ENCODE data around the gene PPIH.

Gene PPIH

DNA sequence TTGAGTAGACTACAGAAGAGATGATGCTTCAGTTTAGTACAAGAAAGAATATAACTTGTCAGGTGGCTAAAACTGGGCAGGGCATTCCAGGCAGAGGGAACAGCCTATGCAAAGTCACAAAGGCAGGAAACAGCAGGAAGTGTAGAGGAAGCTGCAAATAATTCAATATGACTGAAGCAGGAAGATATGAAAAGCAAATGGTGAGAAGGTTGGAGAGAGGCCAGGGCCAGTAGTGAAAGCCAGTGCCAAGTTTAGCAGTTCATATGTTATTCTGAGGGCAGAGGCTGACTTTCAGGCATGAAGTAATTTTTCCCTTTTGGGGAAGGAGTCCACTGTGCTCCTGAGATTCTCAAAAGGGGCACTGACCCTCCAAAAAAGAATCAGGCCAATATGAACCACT lies 16.0 kb downstream of the PPIH start:
- H3K36me3 ChIP-seq (ENCODE audit: low read length), result peaks cover 13% of the 10 kb centered on the region; the same call in 1 of the 2 replicates
- no peak overlapping the region for H3K9ac ChIP-seq (ENCODE audit: low read length)

GRCh38 chr1:42674682-42675081 lies 16.5 kb downstream of the PPIH start:
- no peaks in the 10 kb centered on the region for H3K9me2 ChIP-seq (replicated peaks; ENCODE audit: insufficient read depth, low read length)
- no peaks in the 10 kb centered on the region for H3K79me2 ChIP-seq (ENCODE audit: insufficient read depth, low read length)
- no peak overlapping the region for H3K4me3 ChIP-seq (ENCODE audit: insufficient read depth, low read length, poor library complexity, severe bottlenecking)
- TF ChIP-seq, protein P1, sequence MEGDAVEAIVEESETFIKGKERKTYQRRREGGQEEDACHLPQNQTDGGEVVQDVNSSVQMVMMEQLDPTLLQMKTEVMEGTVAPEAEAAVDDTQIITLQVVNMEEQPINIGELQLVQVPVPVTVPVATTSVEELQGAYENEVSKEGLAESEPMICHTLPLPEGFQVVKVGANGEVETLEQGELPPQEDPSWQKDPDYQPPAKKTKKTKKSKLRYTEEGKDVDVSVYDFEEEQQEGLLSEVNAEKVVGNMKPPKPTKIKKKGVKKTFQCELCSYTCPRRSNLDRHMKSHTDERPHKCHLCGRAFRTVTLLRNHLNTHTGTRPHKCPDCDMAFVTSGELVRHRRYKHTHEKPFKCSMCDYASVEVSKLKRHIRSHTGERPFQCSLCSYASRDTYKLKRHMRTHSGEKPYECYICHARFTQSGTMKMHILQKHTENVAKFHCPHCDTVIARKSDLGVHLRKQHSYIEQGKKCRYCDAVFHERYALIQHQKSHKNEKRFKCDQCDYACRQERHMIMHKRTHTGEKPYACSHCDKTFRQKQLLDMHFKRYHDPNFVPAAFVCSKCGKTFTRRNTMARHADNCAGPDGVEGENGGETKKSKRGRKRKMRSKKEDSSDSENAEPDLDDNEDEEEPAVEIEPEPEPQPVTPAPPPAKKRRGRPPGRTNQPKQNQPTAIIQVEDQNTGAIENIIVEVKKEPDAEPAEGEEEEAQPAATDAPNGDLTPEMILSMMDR (IDR thresholded peaks at IDR 0.05; ENCODE audit: insufficient read depth, low read length, poor library complexity, severe bottlenecking), result no peak
- no peak for TF ChIP-seq EZH2phosphoT487 (conservative IDR thresholded peaks at IDR 0.05; ENCODE audit: low read length)
- no peaks in the 10 kb centered on the region for H3K27me3 ChIP-seq (ENCODE audit: low read length)
- no peak overlapping the region for H3K27ac ChIP-seq (ENCODE audit: low read depth, low read length)
- H3K36me3 ChIP-seq (ENCODE audit: low read length), result peaks cover 12% of the 10 kb centered on the region; the same call in 1 of the 2 replicates
- H3K9ac ChIP-seq (ENCODE audit: low read length), result no peak overlapping the region
- H3K9me3 ChIP-seq (ENCODE audit: insufficient read depth, low read length), result no peaks in the 10 kb centered on the region
- H3K4me2 ChIP-seq (ENCODE audit: low read depth, low read length, poor library complexity, severe bottlenecking), result no peak overlapping the region
- no peak overlapping the region for H2AFZ ChIP-seq (ENCODE audit: low read depth, low read length, severe bottlenecking)
- H3F3A ChIP-seq (ENCODE audit: insufficient read depth), result peaks cover 9% of the 10 kb centered on the region; the same call in 1 of the 2 replicates
- H4K20me1 ChIP-seq (ENCODE audit: low read depth, low read length), result no peaks in the 10 kb centered on the region

More for the DNA sequence above, 16.0 kb downstream of the PPIH start:
- no peaks in the 10 kb centered on the region for H3K9me2 ChIP-seq (replicated peaks; ENCODE audit: insufficient read depth, low read length)
- peaks cover 5% of the 10 kb centered on the region; the same call in 1 of the 2 replicates for H3F3A ChIP-seq (ENCODE audit: insufficient read depth)
- H2AFZ ChIP-seq (ENCODE audit: low read depth, low read length, severe bottlenecking), result no peak overlapping the region
- no peaks in the 10 kb centered on the region for H3K27me3 ChIP-seq (ENCODE audit: low read length)
- no peaks in the 10 kb centered on the region for H4K20me1 ChIP-seq (ENCODE audit: low read depth, low read length)
- TF ChIP-seq EZH2phosphoT487 (conservative IDR thresholded peaks at IDR 0.05; ENCODE audit: low read length), result no peak
- TF ChIP-seq, protein P1 (IDR thresholded peaks at IDR 0.05; ENCODE audit: insufficient read depth, low read length, poor library complexity, severe bottlenecking), result no peak
- H3K4me2 ChIP-seq (ENCODE audit: low read depth, low read length, poor library complexity, severe bottlenecking), result no peak overlapping the region
- no peak overlapping the region for H3K27ac ChIP-seq (ENCODE audit: low read depth, low read length)
- no peak overlapping the region for H3K4me3 ChIP-seq (ENCODE audit: insufficient read depth, low read length, poor library complexity, severe bottlenecking)
- H3K9me3 ChIP-seq (ENCODE audit: insufficient read depth, low read length), result no peaks in the 10 kb centered on the region
- H3K79me2 ChIP-seq (ENCODE audit: insufficient read depth, low read length), result no peaks in the 10 kb centered on the region

DNA sequence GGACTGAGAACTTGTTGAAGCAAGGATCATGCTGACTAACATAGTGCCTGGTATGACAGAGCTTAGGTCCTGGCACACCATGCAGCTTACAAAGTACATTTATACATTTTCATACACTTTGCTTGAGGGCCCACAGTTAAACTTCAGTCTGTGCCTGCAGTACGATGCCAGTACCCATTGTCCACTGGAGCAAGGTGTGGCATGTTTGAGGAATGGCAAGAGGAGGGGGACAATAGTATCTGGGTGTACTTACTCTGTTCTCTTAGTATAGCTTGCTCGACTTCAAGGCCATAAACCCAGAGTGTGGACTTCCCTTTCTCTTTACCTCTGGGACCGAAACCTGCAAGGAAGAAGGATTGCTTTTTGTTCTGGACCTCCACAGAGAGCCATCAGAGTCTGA lies 17.2 kb downstream of the PPIH start:
- H2AFZ ChIP-seq (ENCODE audit: low read depth, low read length, severe bottlenecking), result no peak overlapping the region
- H3K27ac ChIP-seq (ENCODE audit: low read depth, low read length), result no peak overlapping the region
- no peak overlapping the region for H3K4me2 ChIP-seq (ENCODE audit: low read depth, low read length, poor library complexity, severe bottlenecking)
- no peak overlapping the region for H3K4me3 ChIP-seq (ENCODE audit: insufficient read depth, low read length, poor library complexity, severe bottlenecking)
- no peaks in the 10 kb centered on the region for H3K9me2 ChIP-seq (replicated peaks; ENCODE audit: insufficient read depth, low read length)
- TF ChIP-seq, protein P1 (IDR thresholded peaks at IDR 0.05; ENCODE audit: insufficient read depth, low read length, poor library complexity, severe bottlenecking), result no peak
- no peak for TF ChIP-seq EZH2phosphoT487 (conservative IDR thresholded peaks at IDR 0.05; ENCODE audit: low read length)
- no peaks in the 10 kb centered on the region for H3K79me2 ChIP-seq (ENCODE audit: insufficient read depth, low read length)
- H4K20me1 ChIP-seq (ENCODE audit: low read depth, low read length), result no peaks in the 10 kb centered on the region
- peaks cover 9% of the 10 kb centered on the region; the same call in 1 of the 2 replicates for H3F3A ChIP-seq (ENCODE audit: insufficient read depth)
- no peaks in the 10 kb centered on the region for H3K27me3 ChIP-seq (ENCODE audit: low read length)
- H3K9me3 ChIP-seq (ENCODE audit: insufficient read depth, low read length), result no peaks in the 10 kb centered on the region
- H3K36me3 ChIP-seq (ENCODE audit: low read length), result 0 out of 2 replicates have a peak, but pooled peaks cover 6% of the 10 kb centered on the region
- H3K9ac ChIP-seq (ENCODE audit: low read length), result no peak overlapping the region

Data from SU-DHL-6 (cell line).